ENCODE data around the gene RASL10B.
A peak's percentile ranks its signal among the peaks of the same experiment; 100 is the strongest.

RASL10B gene

GRCh38 chr17:35780950-35781349 is 49.5 kb downstream of the RASL10B start:
- Histone ChIP-seq H3K27ac (no peak overlapping the region), H3K4me1 (no peaks in the 10 kb centered on the region), H3K9me3 (ENCODE audit: control insufficient read depth, low read length) (no peaks in the 10 kb centered on the region), H3K27me3 (ENCODE audit: control insufficient read depth, insufficient read depth, low read length) (no peaks in the 10 kb centered on the region), H3K4me2 (ENCODE audit: low read length) (no peak overlapping the region), H3K4me3 (ENCODE audit: low read depth, low read length) (no peak overlapping the region), H2AFZ (no peak overlapping the region), H3K9ac (no peak overlapping the region), H3K79me2 (no peaks in the 10 kb centered on the region), H3K36me3 (ENCODE audit: control insufficient read depth, insufficient read depth, low read length) (no peaks in the 10 kb centered on the region)
- no peak for TF ChIP-seq CTCF (IDR thresholded peaks at IDR 0.05)

DNA sequence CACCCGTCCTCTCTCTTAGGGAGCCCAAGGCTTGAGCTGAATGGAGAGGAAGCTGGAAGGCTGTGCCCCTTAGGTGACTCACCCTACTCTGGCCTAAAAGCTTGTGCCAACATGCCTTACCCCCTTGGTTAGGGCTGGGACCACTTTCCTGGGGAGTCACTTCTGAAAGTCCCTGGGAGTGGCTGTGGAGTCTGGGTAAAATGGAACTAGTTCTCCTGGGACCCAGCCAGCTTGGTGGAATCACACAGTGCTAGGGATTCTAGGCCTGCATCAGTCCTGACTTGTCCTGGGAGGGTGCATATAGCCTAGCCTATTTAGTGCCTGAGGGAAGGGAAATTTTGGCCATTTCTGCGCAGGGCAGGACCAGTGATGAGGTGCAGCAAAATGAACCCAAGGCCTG is 53.5 kb downstream of the RASL10B start:
- Histone ChIP-seq H3K9me3 (ENCODE audit: control insufficient read depth, low read length) (no peaks in the 10 kb centered on the region), H3K4me1 (no peaks in the 10 kb centered on the region), H3K9ac (no peak overlapping the region), H3K4me3 (ENCODE audit: low read depth, low read length) (no peak overlapping the region), H3K79me2 (no peaks in the 10 kb centered on the region), H2AFZ (no peak overlapping the region), H3K4me2 (ENCODE audit: low read length) (no peak overlapping the region), H3K36me3 (ENCODE audit: control insufficient read depth, insufficient read depth, low read length) (no peaks in the 10 kb centered on the region), H3K27ac (no peak overlapping the region), H3K27me3 (ENCODE audit: control insufficient read depth, insufficient read depth, low read length) (no peaks in the 10 kb centered on the region)
- no peak for TF ChIP-seq CTCF (IDR thresholded peaks at IDR 0.05)

DNA sequence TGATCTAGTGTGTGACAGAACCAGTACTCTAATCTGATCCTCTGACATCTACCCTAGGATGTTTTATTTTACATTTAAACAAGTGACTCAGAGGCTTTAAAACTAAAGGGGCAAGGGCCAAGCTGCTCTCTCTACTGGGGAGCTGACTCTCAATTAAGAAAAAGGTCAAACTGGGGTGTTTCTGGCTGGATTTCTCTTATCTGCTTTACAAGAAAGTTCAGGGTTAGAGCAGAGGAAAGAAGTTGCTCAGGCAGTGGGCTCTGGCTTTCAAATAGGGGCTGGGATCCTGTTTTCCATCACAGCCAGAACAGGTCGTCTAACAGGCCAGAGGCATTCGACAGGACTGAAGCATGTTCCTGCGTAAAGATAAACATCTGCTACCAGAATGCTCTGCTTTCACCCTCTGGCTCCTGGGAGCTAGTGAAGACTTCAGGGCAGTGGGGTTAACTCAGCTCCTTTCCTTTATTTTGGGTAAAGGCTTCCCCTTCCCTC is 55.5 kb downstream of the RASL10B start:
- H3K27ac ChIP-seq, result no peak overlapping the region
- no peaks in the 10 kb centered on the region for H3K9me3 ChIP-seq (ENCODE audit: control insufficient read depth, low read length)
- H3K27me3 ChIP-seq (ENCODE audit: control insufficient read depth, insufficient read depth, low read length), result no peaks in the 10 kb centered on the region
- H3K4me3 ChIP-seq (ENCODE audit: low read depth, low read length), result no peak overlapping the region
- no peaks in the 10 kb centered on the region for H3K79me2 ChIP-seq
- no peaks in the 10 kb centered on the region for H3K36me3 ChIP-seq (ENCODE audit: control insufficient read depth, insufficient read depth, low read length)
- H3K4me1 ChIP-seq, result no peaks in the 10 kb centered on the region
- no peak overlapping the region for H3K4me2 ChIP-seq (ENCODE audit: low read length)
- peak overlapping the region; percentile 30 for H2AFZ ChIP-seq
- H3K9ac ChIP-seq, result no peak overlapping the region
- no peak for TF ChIP-seq CTCF (IDR thresholded peaks at IDR 0.05)

GRCh38 chr17:35788477-35789368 is 57.3 kb downstream of the RASL10B start:
- Histone ChIP-seq H3K4me3 (ENCODE audit: low read depth, low read length) (no peak overlapping the region), H3K9ac (no peak overlapping the region), H2AFZ (no peak overlapping the region), H3K36me3 (ENCODE audit: control insufficient read depth, insufficient read depth, low read length) (no peaks in the 10 kb centered on the region), H3K4me2 (ENCODE audit: low read length) (no peak overlapping the region), H3K27ac (no peak overlapping the region), H3K4me1 (no peaks in the 10 kb centered on the region), H3K27me3 (ENCODE audit: control insufficient read depth, insufficient read depth, low read length) (no peaks in the 10 kb centered on the region), H3K9me3 (ENCODE audit: control insufficient read depth, low read length) (no peaks in the 10 kb centered on the region), H3K79me2 (no peaks in the 10 kb centered on the region)
- no peak for TF ChIP-seq CTCF (IDR thresholded peaks at IDR 0.05)

GRCh38 chr17:35790841-35791240 is 59.4 kb downstream of the RASL10B start:
- Histone ChIP-seq H3K27me3 (ENCODE audit: control insufficient read depth, insufficient read depth, low read length) (no peaks in the 10 kb centered on the region), H3K4me3 (ENCODE audit: low read depth, low read length) (no peak overlapping the region), H3K9me3 (ENCODE audit: control insufficient read depth, low read length) (no peaks in the 10 kb centered on the region), H2AFZ (no peak overlapping the region), H3K4me1 (no peaks in the 10 kb centered on the region), H3K79me2 (no peaks in the 10 kb centered on the region), H3K27ac (no peak overlapping the region), H3K9ac (no peak overlapping the region), H3K4me2 (ENCODE audit: low read length) (no peak overlapping the region), H3K36me3 (ENCODE audit: control insufficient read depth, insufficient read depth, low read length) (no peaks in the 10 kb centered on the region)
- TF ChIP-seq CTCF (IDR thresholded peaks at IDR 0.05), result no peak
